SH-SY5Y (cell line): ENCODE results near the gene ATP13A2.

Source experiments
- GATA2 ChIP-seq: IDR thresholded peaks from 2 replicates; pipeline ENCODE4 v1.6.1; 2011; ENCODE audit warnings: mild to moderate bottlenecking, low read depth, low read length
- GATA3 ChIP-seq: IDR thresholded peaks from 2 replicates; pipeline ENCODE4 v1.6.1; 2011; ENCODE audit warnings: low read depth, mild to moderate bottlenecking, low read length, moderate library complexity

DNA sequence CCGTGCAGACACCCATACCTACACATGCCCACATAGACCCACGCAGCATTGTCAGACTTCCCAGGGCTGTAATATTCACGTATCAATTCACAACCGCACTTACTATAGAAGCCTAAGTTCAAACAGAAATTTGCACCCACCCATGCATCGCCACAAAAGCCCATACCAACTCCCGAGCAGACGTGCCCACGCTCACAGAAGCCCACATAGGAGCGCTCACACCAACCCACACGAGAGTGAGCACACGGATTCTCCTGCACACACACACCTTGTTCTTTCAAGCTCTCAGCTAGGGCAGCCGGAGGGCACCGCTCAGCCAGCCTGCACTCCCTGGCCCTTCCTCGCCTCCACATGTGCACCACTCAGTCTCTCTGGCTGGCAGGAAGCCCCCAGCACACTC is 35.9 kb downstream of the ATP13A2 start:
- no peak for TF ChIP-seq GATA2
- TF ChIP-seq GATA3 = no peak
